ENCODE results near the gene PLA2G4A. TPM values are rescaled to one million over a fixed set of nuclear protein-coding genes. Genes with fewer than 3 reads are reported as not detected.

The PLA2G4A gene
- total RNA-seq, 2 donors from 2014 or later = 4.7 to 11.2 TPM

GRCh38 chr1:187032982-187033692, 204.4 kb downstream of the PLA2G4A start:
- WGBS, 2 donors = 60 to 71% methylated on average over 4 of the region's 4 CpGs
- no peak for TF ChIP-seq CTCF (IDR thresholded peaks at IDR 0.05)
- no peak for TF ChIP-seq POLR2A (IDR thresholded peaks at IDR 0.05)
- Histone ChIP-seq H3K27ac (no peak overlapping the region), H3K9me3 (peaks cover 0 to 6% (median 0%) of the 10 kb centered on the region in 3 donors), H3K27me3 (no peaks in the 10 kb centered on the region), H3K4me1 (no peaks in the 10 kb centered on the region), H3K36me3 (replicated peaks in 1 of 2; ENCODE audit: insufficient read depth in 1 of 2, low read depth in 2 of 2) (no peaks in the 10 kb centered on the region), H3K4me3 (no peak overlapping the region)
- DNase-seq (no peak), ATAC-seq (no peak)
- intact Hi-C loops (cut with DNase I) = no loop called here

- Histone ChIP-seq H3K27ac (no peak overlapping the region), H3K9me3 (no peaks in the 10 kb centered on the region), H3K27me3 (no peaks in the 10 kb centered on the region), H3K4me1 (no peaks in the 10 kb centered on the region), H3K36me3 (replicated peaks in 1 of 2; ENCODE audit: insufficient read depth in 1 of 2, low read depth in 2 of 2) (no peaks in the 10 kb centered on the region), H3K4me3 (no peak overlapping the region)
- ATAC-seq (no peak), DNase-seq (no peak)
- TF ChIP-seq CTCF (IDR thresholded peaks at IDR 0.05) (no peak), POLR2A (IDR thresholded peaks at IDR 0.05) (no peak)
- intact Hi-C loops (cut with DNase I) = no loop called here
- 46 to 59% methylated on average over 4 of the region's 4 CpGs for WGBS, 2 donors
These were observed 205.1 kb downstream of the PLA2G4A start for GRCh38 chr1:187033693-187034390.

- intact Hi-C loops (cut with DNase I) = no loop called here
These were observed 205.8 kb downstream of the PLA2G4A start for GRCh38 chr1:187034501-187034900.

GRCh38 chr1:187037973-187038553, 209.3 kb downstream of the PLA2G4A start:
- intact Hi-C loops (cut with DNase I) = no loop called here
- TF ChIP-seq POLR2A (IDR thresholded peaks at IDR 0.05) (no peak), CTCF (IDR thresholded peaks at IDR 0.05) (no peak)
- H3K9me3 ChIP-seq = no peaks in the 10 kb centered on the region
- no peaks in the 10 kb centered on the region for H3K27me3 ChIP-seq
- H3K27ac ChIP-seq = no peak overlapping the region
- H3K36me3 ChIP-seq (replicated peaks in 1 of 2; ENCODE audit: insufficient read depth in 1 of 2, low read depth in 2 of 2) = no peaks in the 10 kb centered on the region
- WGBS, 2 donors = 31 to 33% methylated on average over 1 of the region's 1 CpG
- H3K4me3 ChIP-seq = no peak overlapping the region
- DNase-seq = no peak
- no peaks in the 10 kb centered on the region for H3K4me1 ChIP-seq
- ATAC-seq = no peak

More at GRCh38 chr1:187034501-187034900, 205.8 kb downstream of the PLA2G4A start:
- ATAC-seq (no peak), DNase-seq (no peak)
- Histone ChIP-seq H3K27me3 (no peaks in the 10 kb centered on the region), H3K27ac (no peak overlapping the region), H3K9me3 (no peaks in the 10 kb centered on the region), H3K4me1 (no peaks in the 10 kb centered on the region), H3K4me3 (no peak overlapping the region), H3K36me3 (replicated peaks in 1 of 2; ENCODE audit: insufficient read depth in 1 of 2, low read depth in 2 of 2) (no peaks in the 10 kb centered on the region)
- TF ChIP-seq CTCF (IDR thresholded peaks at IDR 0.05) (no peak), POLR2A (IDR thresholded peaks at IDR 0.05) (no peak)

Other genes starting within 250 kb of the PLA2G4A start
- gene PTGS2, start 148.5 kb upstream of the PLA2G4A start, total RNA-seq = 1 to 10 TPM; 1.3 to 3.3 TPM